ENCODE results near the gene BLOC1S2. TPM values are rescaled to one million over a fixed set of nuclear protein-coding genes. Genes with fewer than 3 reads are reported as not detected.

BLOC1S2 gene
- total and polyA plus RNA-seq, 2 donors (not counting 1 experiment from before 2014, with no cell fraction given): 48.1 to 88.8 TPM

- H4K20me1 ChIP-seq (ENCODE audit: control insufficient read depth, extremely low read depth, insufficient read depth, low read length): no peaks in the 10 kb centered on the region
- no peak overlapping the region for H2AFZ ChIP-seq (ENCODE audit: low read length)
- H3K27me3 ChIP-seq (ENCODE audit: control insufficient read depth, insufficient read depth, low read length): peaks cover 29% of the 10 kb centered on the region
- no peak overlapping the region for H3K4me2 ChIP-seq (ENCODE audit: extremely low read depth, insufficient read depth, low read length)
- no peak overlapping the region for H3K9ac ChIP-seq (ENCODE audit: insufficient read depth, low read length)
- no peaks in the 10 kb centered on the region for H3K79me2 ChIP-seq (ENCODE audit: control insufficient read depth, insufficient read depth, low read length)
- no peak overlapping the region for H3K4me3 ChIP-seq (replicated peaks in 1 of 4; ENCODE audit: control extremely low read depth in 1 of 4, insufficient read depth in 1 of 4, low read depth in 3 of 4, low read length in 4 of 4)
- no peaks in the 10 kb centered on the region for H3K36me3 ChIP-seq (ENCODE audit: control insufficient read depth, insufficient read depth, low read length)
- no peaks in the 10 kb centered on the region for H3K9me3 ChIP-seq (ENCODE audit: control insufficient read depth, insufficient read depth, low read depth, low read length)
- TF ChIP-seq CTCF (conservative IDR thresholded peaks at IDR 0.05 in 1 of 2, IDR thresholded peaks at IDR 0.05 in 1 of 2; ENCODE audit: low read depth in 1 of 2, low read length in 2 of 2): no peak
- no peak for TF ChIP-seq EZH2 (IDR thresholded peaks at IDR 0.05; ENCODE audit: low read length, missing control alignments)
- H3K27ac ChIP-seq (ENCODE audit: insufficient read depth, low read length): no peak overlapping the region
- no peak for DNase-seq (ENCODE audit: low read depth in 2 of 2)
- H3K4me1 ChIP-seq (ENCODE audit: control insufficient read depth, extremely low read depth, insufficient read depth, low read length): no peaks in the 10 kb centered on the region
Observed at GRCh38 chr10:100311298-100311697, 24.8 kb upstream of the BLOC1S2 start.

GRCh38 chr10:100307684-100308083 lies 21.2 kb upstream of the BLOC1S2 start:
- no peaks in the 10 kb centered on the region for H3K4me1 ChIP-seq (ENCODE audit: control insufficient read depth, extremely low read depth, insufficient read depth, low read length)
- H3K36me3 ChIP-seq (ENCODE audit: control insufficient read depth, insufficient read depth, low read length): no peaks in the 10 kb centered on the region
- H2AFZ ChIP-seq (ENCODE audit: low read length): no peak overlapping the region
- H4K20me1 ChIP-seq (ENCODE audit: control insufficient read depth, extremely low read depth, insufficient read depth, low read length): no peaks in the 10 kb centered on the region
- TF ChIP-seq CTCF (conservative IDR thresholded peaks at IDR 0.05 in 1 of 2, IDR thresholded peaks at IDR 0.05 in 1 of 2; ENCODE audit: low read depth in 1 of 2, low read length in 2 of 2) (no peak), EZH2 (IDR thresholded peaks at IDR 0.05; ENCODE audit: low read length, missing control alignments) (no peak)
- no peaks in the 10 kb centered on the region for H3K9me3 ChIP-seq (ENCODE audit: control insufficient read depth, insufficient read depth, low read depth, low read length)
- no peak overlapping the region for H3K27ac ChIP-seq (ENCODE audit: insufficient read depth, low read length)
- no peak overlapping the region for H3K4me3 ChIP-seq (replicated peaks in 1 of 4; ENCODE audit: control extremely low read depth in 1 of 4, insufficient read depth in 1 of 4, low read depth in 3 of 4, low read length in 4 of 4)
- H3K79me2 ChIP-seq (ENCODE audit: control insufficient read depth, insufficient read depth, low read length): no peaks in the 10 kb centered on the region
- H3K27me3 ChIP-seq (ENCODE audit: control insufficient read depth, insufficient read depth, low read length): peaks cover 34% of the 10 kb centered on the region
- no peak overlapping the region for H3K4me2 ChIP-seq (ENCODE audit: extremely low read depth, insufficient read depth, low read length)
- no peak overlapping the region for H3K9ac ChIP-seq (ENCODE audit: insufficient read depth, low read length)
- peak; percentile 57 to 61 for DNase-seq (ENCODE audit: low read depth in 2 of 2)

- Histone ChIP-seq H3K4me1 (ENCODE audit: control insufficient read depth, extremely low read depth, insufficient read depth, low read length) (no peaks in the 10 kb centered on the region), H3K79me2 (ENCODE audit: control insufficient read depth, insufficient read depth, low read length) (no peaks in the 10 kb centered on the region), H3K4me3 (replicated peaks in 1 of 4; ENCODE audit: control extremely low read depth in 1 of 4, insufficient read depth in 1 of 4, low read depth in 3 of 4, low read length in 4 of 4) (no peak overlapping the region), H3K27ac (ENCODE audit: insufficient read depth, low read length) (no peak overlapping the region), H3K27me3 (ENCODE audit: control insufficient read depth, insufficient read depth, low read length) (peaks cover 31% of the 10 kb centered on the region), H3K4me2 (ENCODE audit: extremely low read depth, insufficient read depth, low read length) (no peak overlapping the region), H4K20me1 (ENCODE audit: control insufficient read depth, extremely low read depth, insufficient read depth, low read length) (no peaks in the 10 kb centered on the region), H3K9me3 (ENCODE audit: control insufficient read depth, insufficient read depth, low read depth, low read length) (no peaks in the 10 kb centered on the region), H3K36me3 (ENCODE audit: control insufficient read depth, insufficient read depth, low read length) (no peaks in the 10 kb centered on the region), H2AFZ (ENCODE audit: low read length) (no peak overlapping the region), H3K9ac (ENCODE audit: insufficient read depth, low read length) (no peak overlapping the region)
- TF ChIP-seq EZH2 (IDR thresholded peaks at IDR 0.05; ENCODE audit: low read length, missing control alignments) (no peak), CTCF (conservative IDR thresholded peaks at IDR 0.05 in 1 of 2, IDR thresholded peaks at IDR 0.05 in 1 of 2; ENCODE audit: low read depth in 1 of 2, low read length in 2 of 2) (no peak)
- no peak for DNase-seq (ENCODE audit: low read depth in 2 of 2)
Observed at GRCh38 chr10:100306861-100307260, 20.4 kb upstream of the BLOC1S2 start.

Measured in fibroblast of lung (primary cell).